ENCODE data around the gene HOMER3.

GRCh38 chr19:18966307-18966706 is 25.3 kb upstream of the HOMER3 start:
- TF ChIP-seq PHF8 (IDR thresholded peaks at IDR 0.05; ENCODE audit: borderline replicate concordance, low read length), result no peak; the same call in 1 of the 2 replicates
- no peak for TF ChIP-seq NR3C1 (CRISPR knock-in tag; IDR thresholded peaks at IDR 0.05)
- TF ChIP-seq CTCF (IDR thresholded peaks at IDR 0.05 in 2 of 3, conservative IDR thresholded peaks at IDR 0.05 in 1 of 3; ENCODE audit: insufficient read depth in 2 of 3, low read depth in 1 of 3, low read length in 3 of 3), result no peak
- TF ChIP-seq MNT (conservative IDR thresholded peaks at IDR 0.05), result no peak
- TF ChIP-seq TCF3 (CRISPR knock-in tag; IDR thresholded peaks at IDR 0.05), result no peak
- TF ChIP-seq POU5F1 (IDR thresholded peaks at IDR 0.05; ENCODE audit: borderline replicate concordance, low read depth, low read length, partially characterized antibody), result no peak
- no peak for TF ChIP-seq MXI1 (IDR thresholded peaks at IDR 0.05; ENCODE audit: low read depth, low read length)
